OCI-LY1 (cell line): Measurements from ENCODE around the gene ABCB9.
"Not testable (repeated sequence)": the region's sequence is repeated elsewhere in the genome, so short reads cannot be mapped to it uniquely, and the experiment has no call there.

Experiments used
- H2AFZ ChIP-seq: fragments of 200-600 bp; sonication (generic), shearing (Covaris generic); 2 replicates; pipeline ENCODE4 v1.6.0; 2014; ENCODE audit warnings: antibody characterized with exemption, mild to moderate bottlenecking, low read length
- H3F3A ChIP-seq: fragments of 200-600 bp; sonication (generic), shearing (Covaris generic); 2 replicates; pipeline ENCODE4 v1.6.0; 2014; ENCODE audit warnings: mild to moderate bottlenecking, antibody characterized with exemption, low read length, moderate library complexity; ENCODE audit not compliant: insufficient read depth
- H3K27ac ChIP-seq: fragments of 200-600 bp; sonication (generic); 2 replicates; pipeline ENCODE4 v1.5.1; 2014; ENCODE audit warnings: low read length, mixed run types, mild to moderate bottlenecking, low read depth; ENCODE audit not compliant: poor library complexity, severe bottlenecking
- H3K27me3 ChIP-seq: fragments of 200-600 bp; sonication (generic); 2 replicates; pipeline ENCODE4 v1.6.0; 2014; ENCODE audit warnings: antibody characterized with exemption, mild to moderate bottlenecking, low read length, moderate library complexity; ENCODE audit not compliant: insufficient read depth
- H3K36me3 ChIP-seq: fragments of 200-600 bp; sonication (generic); 2 replicates; pipeline ENCODE4 v1.6.1; 2014; ENCODE audit warnings: mild to moderate bottlenecking, antibody characterized with exemption, low read length, moderate library complexity, mixed read lengths; ENCODE audit not compliant: insufficient read depth
- H3K4me1 ChIP-seq: fragments of 200-600 bp; sonication (generic); 2 replicates; pipeline ENCODE4 v1.5.1; 2014; ENCODE audit warnings: mild to moderate bottlenecking, low read length, moderate library complexity; ENCODE audit not compliant: insufficient read depth, severe bottlenecking
- H3K4me2 ChIP-seq: fragments of 200-600 bp; sonication (generic), shearing (Covaris generic); 2 replicates; pipeline ENCODE4 v1.6.1; 2014; ENCODE audit warnings: low read length
- H3K4me3 ChIP-seq: fragments of 200-600 bp; sonication (generic); 2 replicates; pipeline ENCODE4 v1.5.1; 2014; ENCODE audit warnings: low read length, low read depth, mild to moderate bottlenecking, mixed read lengths; ENCODE audit not compliant: poor library complexity, severe bottlenecking
- H3K79me2 ChIP-seq: fragments of 200-600 bp; shearing (Covaris generic); 2 replicates; pipeline ENCODE4 v1.6.1; 2016; ENCODE audit warnings: mixed run types, low read length, mixed read lengths; ENCODE audit not compliant: insufficient read depth
- H3K9ac ChIP-seq: fragments of 200-600 bp; sonication (generic), shearing (Covaris generic); 2 replicates; pipeline ENCODE4 v1.6.1; 2014; ENCODE audit warnings: mild to moderate bottlenecking, low read length, mixed read lengths
- H3K9me2 ChIP-seq: fragments of 200-600 bp; sonication (generic), shearing (Covaris generic); 2 replicates; pipeline ENCODE4 v1.6.1; 2014; ENCODE audit warnings: low read depth, mild to moderate bottlenecking, low read length, mixed read lengths
- H3K9me3 ChIP-seq: fragments of 200-600 bp; shearing (Covaris generic); 2 replicates; pipeline ENCODE4 v1.6.1; 2014; ENCODE audit warnings: low read length, mixed read lengths
- H4K20me1 ChIP-seq: fragments of 200-600 bp; sonication (generic), shearing (Covaris generic); 2 replicates; pipeline ENCODE4 v1.6.0; 2016; ENCODE audit warnings: mild to moderate bottlenecking, low read length; ENCODE audit not compliant: insufficient read depth
- EZH2 ChIP-seq: fragments of 200-600 bp; sonication (generic), shearing (Covaris generic); IDR thresholded peaks from 2 replicates; pipeline ENCODE4 v1.8.0; 2017; ENCODE audit warnings: borderline replicate concordance, mixed run types, mild to moderate bottlenecking, antibody characterized with exemption, low read length, moderate library complexity, mixed read lengths
- TF ChIP-seq, protein P1 (sequence below): fragments of 200-600 bp; sonication (generic), shearing (Covaris generic); IDR thresholded peaks from 2 replicates; pipeline ENCODE4 v1.5.1; 2017; ENCODE audit warnings: mild to moderate bottlenecking, antibody characterized with exemption, low read length, moderate library complexity, mixed read lengths

Gene ABCB9

DNA sequence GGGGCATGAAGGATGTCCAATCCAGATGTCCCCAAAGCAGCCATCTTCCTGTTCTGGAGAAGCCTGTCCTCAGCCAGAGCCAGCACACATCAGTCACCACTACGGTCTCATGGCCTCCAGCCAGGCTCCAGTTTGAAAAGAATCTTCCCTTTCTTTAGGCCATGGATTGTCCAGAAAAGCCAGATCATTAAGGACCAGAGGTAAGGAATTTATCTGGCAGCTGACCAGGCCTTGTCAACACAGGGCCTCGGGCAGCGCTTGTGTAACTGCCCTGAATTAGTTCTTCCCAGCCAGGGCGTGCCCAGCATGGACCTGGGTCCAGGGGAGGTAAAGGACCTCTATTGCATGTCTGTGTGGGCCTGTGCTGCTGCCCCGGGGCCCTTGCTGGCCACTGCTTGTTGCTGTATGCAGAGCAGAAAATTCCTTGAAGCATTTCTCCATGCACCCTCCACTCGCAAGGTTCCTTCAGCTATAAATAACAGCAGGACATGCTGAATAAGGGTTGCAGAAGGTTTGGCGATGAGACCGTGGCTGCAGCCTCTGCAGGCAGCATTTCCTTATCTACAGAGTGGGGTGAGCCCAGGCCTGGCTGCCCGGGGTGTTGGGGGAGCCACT is 48.6 kb downstream of the ABCB9 start:
- Histone ChIP-seq H3K4me2 (no peak overlapping the region), H3K9ac (no peak overlapping the region), H3K9me3 (no peaks in the 10 kb centered on the region), H3K27ac (no peak overlapping the region), H3K9me2 (no peaks in the 10 kb centered on the region), H2AFZ (no peak overlapping the region), H4K20me1 (no peaks in the 10 kb centered on the region), H3K79me2 (no peaks in the 10 kb centered on the region), H3F3A (no peaks in the 10 kb centered on the region), H3K36me3 (no peaks in the 10 kb centered on the region), H3K4me3 (no peak overlapping the region), H3K27me3 (0 out of 2 replicates have a peak, but pooled peaks cover 3% of the 10 kb centered on the region), H3K4me1 (no peaks in the 10 kb centered on the region)
- TF ChIP-seq EZH2, result no peak
- TF ChIP-seq, protein P1, sequence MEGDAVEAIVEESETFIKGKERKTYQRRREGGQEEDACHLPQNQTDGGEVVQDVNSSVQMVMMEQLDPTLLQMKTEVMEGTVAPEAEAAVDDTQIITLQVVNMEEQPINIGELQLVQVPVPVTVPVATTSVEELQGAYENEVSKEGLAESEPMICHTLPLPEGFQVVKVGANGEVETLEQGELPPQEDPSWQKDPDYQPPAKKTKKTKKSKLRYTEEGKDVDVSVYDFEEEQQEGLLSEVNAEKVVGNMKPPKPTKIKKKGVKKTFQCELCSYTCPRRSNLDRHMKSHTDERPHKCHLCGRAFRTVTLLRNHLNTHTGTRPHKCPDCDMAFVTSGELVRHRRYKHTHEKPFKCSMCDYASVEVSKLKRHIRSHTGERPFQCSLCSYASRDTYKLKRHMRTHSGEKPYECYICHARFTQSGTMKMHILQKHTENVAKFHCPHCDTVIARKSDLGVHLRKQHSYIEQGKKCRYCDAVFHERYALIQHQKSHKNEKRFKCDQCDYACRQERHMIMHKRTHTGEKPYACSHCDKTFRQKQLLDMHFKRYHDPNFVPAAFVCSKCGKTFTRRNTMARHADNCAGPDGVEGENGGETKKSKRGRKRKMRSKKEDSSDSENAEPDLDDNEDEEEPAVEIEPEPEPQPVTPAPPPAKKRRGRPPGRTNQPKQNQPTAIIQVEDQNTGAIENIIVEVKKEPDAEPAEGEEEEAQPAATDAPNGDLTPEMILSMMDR, result no peak

DNA sequence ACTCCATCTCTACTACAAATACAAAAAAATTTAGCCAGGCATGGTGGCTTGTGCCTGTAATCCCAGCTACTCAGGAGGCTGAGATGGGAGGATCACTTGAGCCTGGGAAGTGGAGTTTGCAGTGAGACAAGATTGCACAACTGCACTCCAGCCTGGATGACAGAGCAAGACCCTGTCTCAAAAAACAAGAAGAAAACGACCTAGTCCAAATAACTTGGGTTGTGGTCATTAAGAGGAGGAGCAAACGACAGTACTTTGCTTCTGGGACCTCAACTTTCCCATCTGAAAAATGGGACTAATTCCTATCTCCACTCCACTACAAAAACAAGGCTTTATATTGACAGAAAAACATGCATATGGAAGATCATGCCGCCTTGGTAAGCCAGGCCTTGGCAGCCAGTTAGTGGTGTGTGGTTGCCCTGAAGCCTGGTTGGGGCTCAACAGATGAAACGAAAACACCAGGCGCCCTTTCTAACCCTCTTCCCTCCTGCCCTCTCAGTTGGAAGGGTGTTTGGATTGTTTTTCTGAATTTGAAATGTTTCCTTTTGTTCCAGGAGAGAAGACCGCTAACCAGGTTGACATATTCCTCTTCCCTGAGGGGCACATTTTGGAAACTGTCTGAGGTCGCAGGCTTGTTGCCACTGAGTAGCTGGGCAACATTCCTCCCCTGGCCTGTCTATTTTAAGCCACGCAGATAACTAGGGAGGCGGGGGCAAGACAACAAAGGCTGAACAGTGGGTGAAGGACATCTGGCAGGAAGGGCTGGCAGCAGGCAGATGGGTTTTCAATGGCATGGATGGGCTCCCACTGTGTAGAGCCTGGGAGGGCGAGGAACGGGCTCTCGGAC is 56.6 kb downstream of the ABCB9 start:
- H3K4me2 ChIP-seq, result no peak overlapping the region

DNA sequence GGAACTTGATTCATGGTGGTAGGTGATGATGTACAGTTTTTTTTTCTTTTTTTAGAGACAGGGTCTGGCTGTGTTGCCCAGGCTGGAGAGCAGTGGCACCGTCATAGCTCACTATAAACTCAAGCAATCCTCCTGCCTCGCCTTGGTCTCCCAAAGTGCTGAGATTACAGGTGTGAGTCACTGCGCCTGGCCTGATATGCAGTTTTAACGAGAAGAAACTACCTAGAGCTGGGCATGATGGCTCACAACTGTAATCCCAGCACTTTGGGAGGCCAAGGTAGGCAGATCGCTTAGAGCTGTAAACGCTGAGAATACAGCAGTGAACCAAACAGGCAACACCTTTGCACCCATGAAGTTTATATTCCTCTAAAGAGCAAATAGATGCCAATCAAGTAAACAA is 57.3 kb downstream of the ABCB9 start:
- Histone ChIP-seq H3K27ac (no peak overlapping the region), H3K79me2 (no peaks in the 10 kb centered on the region), H3K9me2 (no peaks in the 10 kb centered on the region), H3K4me2 (no peak overlapping the region), H3K27me3 (no peaks in the 10 kb centered on the region), H3K9ac (no peak overlapping the region), H3K4me1 (no peaks in the 10 kb centered on the region), H4K20me1 (no peaks in the 10 kb centered on the region), H3K36me3 (no peaks in the 10 kb centered on the region), H2AFZ (no peak overlapping the region), H3K4me3 (no peak overlapping the region), H3F3A (no peaks in the 10 kb centered on the region), H3K9me3 (no peaks in the 10 kb centered on the region)
- no peak for TF ChIP-seq EZH2
- TF ChIP-seq, protein P1, result no peak

More for the DNA sequence above, 56.6 kb downstream of the ABCB9 start:
- Histone ChIP-seq H3K9me3 (no peaks in the 10 kb centered on the region), H3K4me1 (no peaks in the 10 kb centered on the region), H2AFZ (no peak overlapping the region), H3K9me2 (no peaks in the 10 kb centered on the region), H3F3A (no peaks in the 10 kb centered on the region), H3K4me3 (no peak overlapping the region), H3K9ac (no peak overlapping the region), H3K27ac (no peak overlapping the region), H4K20me1 (no peaks in the 10 kb centered on the region), H3K36me3 (no peaks in the 10 kb centered on the region), H3K27me3 (no peaks in the 10 kb centered on the region), H3K79me2 (no peaks in the 10 kb centered on the region)
- no peak for TF ChIP-seq EZH2
- TF ChIP-seq, protein P1, result no peak

DNA sequence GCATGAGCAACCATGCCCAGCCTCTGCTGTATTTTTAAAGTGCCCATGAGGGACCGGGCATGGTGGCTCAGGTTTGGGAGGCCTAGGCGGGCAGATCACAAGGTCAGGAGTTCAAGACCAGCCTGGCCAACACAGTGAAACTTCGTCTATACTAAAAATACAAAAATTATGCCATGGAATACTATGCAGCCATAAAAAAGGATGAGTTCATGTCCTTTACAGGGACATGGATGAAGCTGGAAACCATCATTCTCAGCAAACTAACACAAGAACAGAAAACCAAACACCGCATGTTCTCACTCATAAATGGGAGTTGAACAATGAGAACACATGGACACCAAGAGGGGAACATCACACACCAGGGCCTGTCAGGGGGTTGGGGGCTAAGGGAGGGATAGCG is 61.0 kb downstream of the ABCB9 start:
- not testable (repeated sequence) for H4K20me1 ChIP-seq, H3K36me3 ChIP-seq, H3F3A ChIP-seq, H3K9ac ChIP-seq, H3K9me3 ChIP-seq, H3K79me2 ChIP-seq, H3K4me1 ChIP-seq, H3K9me2 ChIP-seq, H2AFZ ChIP-seq, H3K4me3 ChIP-seq, H3K27me3 ChIP-seq, H3K27ac ChIP-seq, H3K4me2 ChIP-seq
